K562 (cell line): ENCODE data around the gene MEAF6. TPM values are rescaled to one million over a fixed set of nuclear protein-coding genes. Genes with fewer than 3 reads are reported as not detected.

Source experiments
- ADNP ChIP-seq: fragments of 200-800 bp; sonication (Bioruptor generic); IDR thresholded peaks from 2 replicates; pipeline ENCODE4 v1.6.1; 2016; ENCODE audit warnings: missing genetic modification characterization, missing compliant biosample characterization
- DDX20 ChIP-seq: fragments of 450-650 bp; IDR thresholded peaks from 2 replicates; pipeline ENCODE4 v1.6.1; 2016; ENCODE audit warnings: missing genetic modification characterization, low read depth, mild to moderate bottlenecking, missing compliant biosample characterization, moderate library complexity
- EP300 ChIP-seq: IDR thresholded peaks from 2 replicates; pipeline ENCODE4 v1.6.1; 2012; ENCODE audit warnings: low read length, improper control_type of control experiment
- HLTF ChIP-seq: fragments of 450-650 bp; IDR thresholded peaks from 2 replicates; pipeline ENCODE4 v1.6.1; 2016
- KAT8 ChIP-seq: fragments of 450-650 bp; IDR thresholded peaks from 2 replicates; pipeline ENCODE4 v1.6.1; 2016; ENCODE audit warnings: low read depth, mild to moderate bottlenecking
- PHB2 ChIP-seq: fragments of 450-650 bp; IDR thresholded peaks from 2 replicates; pipeline ENCODE4 v1.6.1; 2017; ENCODE audit warnings: low read depth
- POLR2B ChIP-seq: fragments of 450-650 bp; IDR thresholded peaks from 2 replicates; pipeline ENCODE4 v1.6.1; 2018; ENCODE audit warnings: low read depth; ENCODE audit not compliant: partially characterized antibody
- PTTG1 ChIP-seq: fragments of 450-650 bp; IDR thresholded peaks from 2 replicates; pipeline ENCODE4 v1.6.1; 2016; ENCODE audit warnings: low read depth, mild to moderate bottlenecking, missing genetic modification characterization, missing compliant biosample characterization
- SETDB1 ChIP-seq: IDR thresholded peaks from one replicate; pipeline ENCODE4 v1.6.1; 2012; ENCODE audit warnings: low read length, control low read depth, inconsistent platforms
- SMAD3 ChIP-seq: fragments of 450-650 bp; formaldehyde crosslinking; conservative IDR thresholded peaks from 2 replicates; pipeline ENCODE4 v1.4.0; 2020; ENCODE audit warnings: mild to moderate bottlenecking
- SUPT5H ChIP-seq: fragments of 450-650 bp; IDR thresholded peaks from 2 replicates; pipeline ENCODE4 v1.6.1; 2016
- ZBED1 ChIP-seq: IDR thresholded peaks from 2 replicates; pipeline ENCODE4 v1.6.1; 2014
- ZKSCAN8 ChIP-seq: fragments of 200-800 bp; sonication (Bioruptor generic); IDR thresholded peaks from 2 replicates; pipeline ENCODE4 v1.6.1; 2016; ENCODE audit warnings: missing genetic modification characterization, missing compliant biosample characterization
- polyA plus RNA-seq, 8 experiments: library from polyadenylated mRNA; depleted of rRNA in 4 of 8; stranded (reverse) in 5 of 8; unstranded in 3 of 8; fragments of >200 nt; fragmentation: Nextera tagmentation in 2 of 8; fragmentation: Illumina TruSeq in 1 of 8; extraction: Ambion mirVana in 2 of 8; extraction: Trizol in 1 of 8; gene quantifications; 2 replicates each; pipeline versions ENCODE4 v1.2.1 to v1.2.3, GENCODE V29; 2011 to 2014; ENCODE audit warnings: inconsistent platforms in 1 of 8, missing spikeins in 1 of 8
- total RNA-seq, 7 experiments: library from RNA; depleted of rRNA in 6 of 7; stranded (reverse); fragments of >200 nt in 6 of 7; fragmentation: Illumina TruSeq in 2 of 7; extraction: Trizol in 2 of 7; gene quantifications; 2 replicates each; pipeline versions ENCODE4 v1.2.1 to v1.2.3, GENCODE V29; 2011 to 2021; ENCODE audit warnings: low replicate concordance in 1 of 7
- TF ChIP-seq, protein P1 (sequence below): fragments of 450-650 bp; conservative IDR thresholded peaks from 2 replicates; pipeline ENCODE4 v1.6.1; 2016; ENCODE audit warnings: missing genetic modification characterization, low read depth, mild to moderate bottlenecking, missing compliant biosample characterization, moderate library complexity
- TF ChIP-seq, protein P2 (sequence below): fragments of 250-450 bp; sonication (Bioruptor Pico); IDR thresholded peaks from 2 replicates; pipeline ENCODE4 v1.4.0; 2020
- TF ChIP-seq, protein P3 (sequence below): fragments of 250-450 bp; sonication (Bioruptor Pico); IDR thresholded peaks from 2 replicates; pipeline ENCODE4 v1.5.0; 2021
- TF ChIP-seq, protein P4 (sequence below): fragments of 250-450 bp; sonication (Bioruptor Pico); IDR thresholded peaks from 2 replicates; pipeline ENCODE4 v1.4.0; 2020

The MEAF6 gene
- total and polyA plus RNA-seq, 9 of the 15 experiments (the other 6 are each of a cell fraction or from before 2014, with no cell fraction given), result 55.0 to 151 (median 92.3) TPM

DNA sequence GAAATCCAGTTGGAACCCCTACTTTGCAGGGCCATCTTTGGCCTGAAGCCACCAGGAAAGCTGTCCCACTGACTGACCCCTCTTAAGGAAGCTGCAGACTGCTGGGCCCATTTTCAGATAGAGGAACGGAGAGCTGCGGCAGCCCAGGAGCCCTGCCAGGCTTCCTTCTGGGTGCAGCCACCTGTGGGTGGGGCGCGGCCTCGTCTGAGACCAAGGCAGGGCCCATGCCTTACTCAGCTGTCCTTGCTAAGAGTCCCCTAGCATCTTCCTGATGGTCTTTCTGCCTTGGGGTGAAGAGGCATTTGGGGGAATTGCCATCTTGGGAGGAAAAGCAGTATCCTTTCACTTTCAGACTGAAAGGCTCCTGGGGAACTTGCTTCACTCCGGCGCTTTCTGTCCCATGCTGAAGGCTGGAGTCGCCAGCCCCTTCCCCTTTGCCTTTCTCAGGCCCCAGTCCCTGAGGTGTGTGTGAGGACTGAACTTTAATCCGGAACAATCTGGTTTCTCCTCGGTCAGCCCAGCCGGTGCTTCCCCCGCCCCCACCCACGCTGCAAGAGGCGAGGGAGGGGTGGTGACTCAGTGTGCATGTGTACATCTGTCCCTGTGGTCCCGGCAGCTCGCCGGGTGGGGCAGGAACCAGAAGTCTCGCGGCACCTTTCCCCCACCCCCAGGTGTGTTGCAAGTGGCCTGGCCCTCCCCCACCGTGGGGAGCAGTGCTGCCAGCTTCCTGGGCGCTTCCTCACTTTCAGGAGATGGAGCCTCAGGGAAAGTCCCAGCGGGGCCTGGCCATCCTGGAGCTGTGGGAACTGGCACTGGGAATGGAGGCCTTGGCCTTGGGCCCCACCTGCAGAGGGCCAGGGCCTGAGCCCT, 35.1 kb downstream of the MEAF6 start (continued):
- TF ChIP-seq, protein P1, sequence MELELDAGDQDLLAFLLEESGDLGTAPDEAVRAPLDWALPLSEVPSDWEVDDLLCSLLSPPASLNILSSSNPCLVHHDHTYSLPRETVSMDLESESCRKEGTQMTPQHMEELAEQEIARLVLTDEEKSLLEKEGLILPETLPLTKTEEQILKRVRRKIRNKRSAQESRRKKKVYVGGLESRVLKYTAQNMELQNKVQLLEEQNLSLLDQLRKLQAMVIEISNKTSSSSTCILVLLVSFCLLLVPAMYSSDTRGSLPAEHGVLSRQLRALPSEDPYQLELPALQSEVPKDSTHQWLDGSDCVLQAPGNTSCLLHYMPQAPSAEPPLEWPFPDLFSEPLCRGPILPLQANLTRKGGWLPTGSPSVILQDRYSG, result no peak
- no peak for TF ChIP-seq PHB2
- TF ChIP-seq SUPT5H, result peak; percentile 51; the same call in 1 of the 2 replicates
- no peak for TF ChIP-seq ZKSCAN8 (CRISPR knock-in tag)
- TF ChIP-seq, protein P2, sequence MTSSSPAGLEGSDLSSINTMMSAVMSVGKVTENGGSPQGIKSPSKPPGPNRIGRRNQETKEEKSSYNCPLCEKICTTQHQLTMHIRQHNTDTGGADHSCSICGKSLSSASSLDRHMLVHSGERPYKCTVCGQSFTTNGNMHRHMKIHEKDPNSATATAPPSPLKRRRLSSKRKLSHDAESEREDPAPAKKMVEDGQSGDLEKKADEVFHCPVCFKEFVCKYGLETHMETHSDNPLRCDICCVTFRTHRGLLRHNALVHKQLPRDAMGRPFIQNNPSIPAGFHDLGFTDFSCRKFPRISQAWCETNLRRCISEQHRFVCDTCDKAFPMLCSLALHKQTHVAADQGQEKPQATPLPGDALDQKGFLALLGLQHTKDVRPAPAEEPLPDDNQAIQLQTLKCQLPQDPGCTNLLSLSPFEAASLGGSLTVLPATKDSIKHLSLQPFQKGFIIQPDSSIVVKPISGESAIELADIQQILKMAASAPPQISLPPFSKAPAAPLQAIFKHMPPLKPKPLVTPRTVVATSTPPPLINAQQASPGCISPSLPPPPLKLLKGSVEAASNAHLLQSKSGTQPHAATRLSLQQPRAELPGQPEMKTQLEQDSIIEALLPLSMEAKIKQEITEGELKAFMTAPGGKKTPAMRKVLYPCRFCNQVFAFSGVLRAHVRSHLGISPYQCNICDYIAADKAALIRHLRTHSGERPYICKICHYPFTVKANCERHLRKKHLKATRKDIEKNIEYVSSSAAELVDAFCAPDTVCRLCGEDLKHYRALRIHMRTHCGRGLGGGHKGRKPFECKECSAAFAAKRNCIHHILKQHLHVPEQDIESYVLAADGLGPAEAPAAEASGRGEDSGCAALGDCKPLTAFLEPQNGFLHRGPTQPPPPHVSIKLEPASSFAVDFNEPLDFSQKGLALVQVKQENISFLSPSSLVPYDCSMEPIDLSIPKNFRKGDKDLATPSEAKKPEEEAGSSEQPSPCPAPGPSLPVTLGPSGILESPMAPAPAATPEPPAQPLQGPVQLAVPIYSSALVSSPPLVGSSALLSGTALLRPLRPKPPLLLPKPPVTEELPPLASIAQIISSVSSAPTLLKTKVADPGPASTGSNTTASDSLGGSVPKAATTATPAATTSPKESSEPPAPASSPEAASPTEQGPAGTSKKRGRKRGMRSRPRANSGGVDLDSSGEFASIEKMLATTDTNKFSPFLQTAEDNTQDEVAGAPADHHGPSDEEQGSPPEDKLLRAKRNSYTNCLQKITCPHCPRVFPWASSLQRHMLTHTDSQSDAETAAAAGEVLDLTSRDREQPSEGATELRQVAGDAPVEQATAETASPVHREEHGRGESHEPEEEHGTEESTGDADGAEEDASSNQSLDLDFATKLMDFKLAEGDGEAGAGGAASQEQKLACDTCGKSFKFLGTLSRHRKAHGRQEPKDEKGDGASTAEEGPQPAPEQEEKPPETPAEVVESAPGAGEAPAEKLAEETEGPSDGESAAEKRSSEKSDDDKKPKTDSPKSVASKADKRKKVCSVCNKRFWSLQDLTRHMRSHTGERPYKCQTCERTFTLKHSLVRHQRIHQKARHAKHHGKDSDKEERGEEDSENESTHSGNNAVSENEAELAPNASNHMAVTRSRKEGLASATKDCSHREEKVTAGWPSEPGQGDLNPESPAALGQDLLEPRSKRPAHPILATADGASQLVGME, result 0 out of 2 replicates have a peak, but pooled peaks have one; percentile 32
- TF ChIP-seq PTTG1 (tag), result no peak
- peak; percentile 73 for TF ChIP-seq EP300
- TF ChIP-seq, protein P3, sequence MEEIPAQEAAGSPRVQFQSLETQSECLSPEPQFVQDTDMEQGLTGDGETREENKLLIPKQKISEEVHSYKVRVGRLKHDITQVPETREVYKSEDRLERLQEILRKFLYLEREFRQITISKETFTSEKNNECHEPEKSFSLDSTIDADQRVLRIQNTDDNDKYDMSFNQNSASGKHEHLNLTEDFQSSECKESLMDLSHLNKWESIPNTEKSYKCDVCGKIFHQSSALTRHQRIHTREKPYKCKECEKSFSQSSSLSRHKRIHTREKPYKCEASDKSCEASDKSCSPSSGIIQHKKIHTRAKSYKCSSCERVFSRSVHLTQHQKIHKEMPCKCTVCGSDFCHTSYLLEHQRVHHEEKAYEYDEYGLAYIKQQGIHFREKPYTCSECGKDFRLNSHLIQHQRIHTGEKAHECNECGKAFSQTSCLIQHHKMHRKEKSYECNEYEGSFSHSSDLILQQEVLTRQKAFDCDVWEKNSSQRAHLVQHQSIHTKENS (CRISPR knock-in tag), result no peak
- TF ChIP-seq ZBED1, result peak; percentile 77; the same call in 1 of the 2 replicates
- TF ChIP-seq SMAD3, result no peak
- TF ChIP-seq KAT8, result no peak
- TF ChIP-seq SETDB1, result no peak
- no peak for TF ChIP-seq DDX20 (tag)
- TF ChIP-seq POLR2B, result peak; percentile 30
- no peak for TF ChIP-seq ADNP (tag)
- TF ChIP-seq, protein P4, sequence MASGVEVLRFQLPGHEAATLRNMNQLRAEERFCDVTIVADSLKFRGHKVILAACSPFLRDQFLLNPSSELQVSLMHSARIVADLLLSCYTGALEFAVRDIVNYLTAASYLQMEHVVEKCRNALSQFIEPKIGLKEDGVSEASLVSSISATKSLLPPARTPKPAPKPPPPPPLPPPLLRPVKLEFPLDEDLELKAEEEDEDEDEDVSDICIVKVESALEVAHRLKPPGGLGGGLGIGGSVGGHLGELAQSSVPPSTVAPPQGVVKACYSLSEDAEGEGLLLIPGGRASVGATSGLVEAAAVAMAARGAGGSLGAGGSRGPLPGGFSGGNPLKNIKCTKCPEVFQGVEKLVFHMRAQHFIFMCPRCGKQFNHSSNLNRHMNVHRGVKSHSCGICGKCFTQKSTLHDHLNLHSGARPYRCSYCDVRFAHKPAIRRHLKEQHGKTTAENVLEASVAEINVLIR, result no peak
- no peak for TF ChIP-seq HLTF
